SH-SY5Y (cell line): ENCODE data around the gene DNM3.

Experiments used
- GATA2 ChIP-seq: IDR thresholded peaks from 2 replicates; pipeline ENCODE4 v1.6.1; 2011; ENCODE audit warnings: mild to moderate bottlenecking, low read depth, low read length
- GATA3 ChIP-seq: IDR thresholded peaks from 2 replicates; pipeline ENCODE4 v1.6.1; 2011; ENCODE audit warnings: low read depth, mild to moderate bottlenecking, low read length, moderate library complexity

GRCh38 chr1:171869097-171869496 is 27.8 kb downstream of the DNM3 start:
- no peak for TF ChIP-seq GATA3
- no peak for TF ChIP-seq GATA2
